ENCODE measurements around the gene FARP1. TPM values are rescaled to one million over a fixed set of nuclear protein-coding genes. Genes with fewer than 3 reads are reported as not detected.

Gene FARP1
- total and polyA plus RNA-seq, 7 donors: 6.9 to 96.4 (median 32.9) TPM

GRCh38 chr13:98358937-98359336 is 216.0 kb downstream of the FARP1 start:
- no peaks in the 10 kb centered on the region for H3K27me3 ChIP-seq
- H3K27ac ChIP-seq: no peak overlapping the region
- 90 to 92% methylated on average over 1 of the region's 1 CpG for WGBS, 2 donors
- H3K4me3 ChIP-seq: no peak overlapping the region
- intact Hi-C loops (cut with DNase I): no loop called here
- no peak for TF ChIP-seq POLR2A (IDR thresholded peaks at IDR 0.05)
- no peak for TF ChIP-seq EP300 (IDR thresholded peaks at IDR 0.05)
- no peak for TF ChIP-seq CTCF (IDR thresholded peaks at IDR 0.05)
- no peak for TF ChIP-seq POLR2AphosphoS5 (IDR thresholded peaks at IDR 0.05)
- H3K4me1 ChIP-seq: peaks cover 0 to 4% (median 0%) of the 10 kb centered on the region in 4 donors
- H3K9me3 ChIP-seq: no peaks in the 10 kb centered on the region
- DNase-seq: no peak
- H3K36me3 ChIP-seq: no peaks in the 10 kb centered on the region

- no peaks in the 10 kb centered on the region for H3K27me3 ChIP-seq
- no peak for TF ChIP-seq CTCF (IDR thresholded peaks at IDR 0.05)
- no peak for TF ChIP-seq POLR2A (IDR thresholded peaks at IDR 0.05)
- TF ChIP-seq POLR2AphosphoS5 (IDR thresholded peaks at IDR 0.05): no peak
- no peak for TF ChIP-seq EP300 (IDR thresholded peaks at IDR 0.05)
- H3K9me3 ChIP-seq: no peaks in the 10 kb centered on the region
- no peaks in the 10 kb centered on the region for H3K36me3 ChIP-seq
- intact Hi-C loops (cut with DNase I): no loop called here
- no peak overlapping the region for H3K27ac ChIP-seq
- H3K4me3 ChIP-seq: no peak overlapping the region
- H3K4me1 ChIP-seq: peaks cover 0 to 4% (median 0%) of the 10 kb centered on the region in 4 donors
- 91 to 96% methylated on average over 4 of the region's 4 CpGs for WGBS, 2 donors
- no peak for DNase-seq
These were observed 217.7 kb downstream of the FARP1 start for GRCh38 chr13:98360545-98360944.

- intact Hi-C loops (cut with DNase I): no loop called here
- no peak for TF ChIP-seq POLR2AphosphoS5 (IDR thresholded peaks at IDR 0.05)
- no peak for DNase-seq
These were observed 220.4 kb downstream of the FARP1 start for GRCh38 chr13:98363326-98363725.

GRCh38 chr13:98364179-98364578 is 221.3 kb downstream of the FARP1 start:
- no peak overlapping the region for H3K27ac ChIP-seq
- intact Hi-C loops (cut with DNase I): no loop called here
- H3K9me3 ChIP-seq: no peaks in the 10 kb centered on the region
- peaks cover 0 to 5% (median 2%) of the 10 kb centered on the region in 4 donors for H3K36me3 ChIP-seq
- peaks cover 0 to 4% (median 0%) of the 10 kb centered on the region in 4 donors for H3K4me1 ChIP-seq
- TF ChIP-seq POLR2AphosphoS5 (IDR thresholded peaks at IDR 0.05): no peak
- no peak for TF ChIP-seq CTCF (IDR thresholded peaks at IDR 0.05)
- WGBS, 2 donors: 79 to 82% methylated on average over 2 of the region's 2 CpGs
- no peaks in the 10 kb centered on the region for H3K27me3 ChIP-seq
- no peak overlapping the region for H3K4me3 ChIP-seq
- no peak for DNase-seq

More at GRCh38 chr13:98363326-98363725, 220.4 kb downstream of the FARP1 start:
- Histone ChIP-seq H3K27ac (no peak overlapping the region), H3K36me3 (no peaks in the 10 kb centered on the region), H3K4me1 (peaks cover 0 to 4% (median 0%) of the 10 kb centered on the region in 4 donors), H3K9me3 (no peaks in the 10 kb centered on the region), H3K27me3 (no peaks in the 10 kb centered on the region), H3K4me3 (no peak overlapping the region)
- WGBS, 2 donors: 94 to 98% methylated on average over 5 of the region's 5 CpGs

- Histone ChIP-seq H3K4me1 (peaks cover 0 to 4% (median 0%) of the 10 kb centered on the region in 4 donors), H3K36me3 (peaks cover 0 to 5% (median 2%) of the 10 kb centered on the region in 4 donors), H3K27me3 (no peaks in the 10 kb centered on the region), H3K9me3 (no peaks in the 10 kb centered on the region), H3K4me3 (no peak overlapping the region), H3K27ac (no peak overlapping the region)
- TF ChIP-seq POLR2AphosphoS5 (IDR thresholded peaks at IDR 0.05) (no peak), POLR2A (IDR thresholded peaks at IDR 0.05) (no peak), EP300 (IDR thresholded peaks at IDR 0.05) (no peak), CTCF (IDR thresholded peaks at IDR 0.05) (no peak)
- no peak for DNase-seq
- WGBS, 2 donors: 81 to 87% methylated on average over 2 of the region's 2 CpGs
- intact Hi-C loops (cut with DNase I): no loop called here
These were observed 221.8 kb downstream of the FARP1 start for GRCh38 chr13:98364647-98365046.

All from sigmoid colon (tissue), 7 donors.